Nephron progenitor cell (in vitro differentiated cells): ENCODE measurements around the gene TBC1D19.

Source experiments
- DNase-seq: peaks from one replicate; pipeline ENCODE4 v3.0.0; 2021
- H3K27ac Mint-ChIP-seq: 2 replicates; pipeline ENCODE4 v1.8.0; 2021; ENCODE audit warnings: mild to moderate bottlenecking, moderate library complexity, mixed read lengths
- H3K27me3 Mint-ChIP-seq: 2 replicates; pipeline ENCODE4 v1.8.0; 2021; ENCODE audit warnings: mild to moderate bottlenecking, low read depth, mixed read lengths; ENCODE audit not compliant: poor library complexity
- H3K36me3 Mint-ChIP-seq: 2 replicates; pipeline ENCODE4 v1.8.0; 2021; ENCODE audit warnings: low read depth, mixed read lengths
- H3K4me1 Mint-ChIP-seq: 2 replicates; pipeline ENCODE4 v1.8.0; 2021; ENCODE audit warnings: mixed read lengths
- H3K4me3 Mint-ChIP-seq: 2 replicates; pipeline ENCODE4 v1.8.0; 2021; ENCODE audit warnings: mild to moderate bottlenecking, moderate library complexity, mixed read lengths
- H3K9me3 Mint-ChIP-seq: 2 replicates; pipeline ENCODE4 v1.8.0; 2021; ENCODE audit warnings: mild to moderate bottlenecking, moderate library complexity, mixed read lengths
- TF ChIP-seq, protein P1 (sequence below): fragments of 200-600 bp; sonication (generic); IDR thresholded peaks from 2 replicates; pipeline ENCODE4 v1.5.0; 2021; ENCODE audit warnings: antibody characterized with exemption

Gene TBC1D19

DNA sequence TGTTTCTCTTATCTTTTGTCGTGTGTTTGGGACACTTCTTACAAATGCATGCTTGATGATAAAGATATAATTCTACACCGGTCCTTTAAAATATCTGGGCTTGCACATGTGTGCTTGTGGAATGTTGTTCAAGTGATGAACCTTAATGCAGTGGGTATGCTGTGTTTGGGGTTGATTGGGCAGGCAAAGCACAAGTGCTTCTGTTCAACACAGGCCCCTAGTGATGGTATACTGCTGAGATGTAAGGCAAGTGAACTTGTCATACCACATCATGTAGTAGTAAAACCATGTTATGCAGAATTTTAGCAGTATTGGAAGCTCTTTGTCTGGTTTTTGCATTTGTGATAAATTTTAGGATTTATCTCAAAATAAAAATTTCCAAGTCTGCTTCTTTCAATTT lies 23.9 kb downstream of the TBC1D19 start:
- Mint-ChIP-seq H3K4me1 (no peaks in the 10 kb centered on the region), H3K27ac (no peak overlapping the region), H3K36me3 (no peaks in the 10 kb centered on the region), H3K4me3 (no peak overlapping the region), H3K9me3 (peaks cover 3% of the 10 kb centered on the region), H3K27me3 (no peaks in the 10 kb centered on the region)
- no peak for DNase-seq
- TF ChIP-seq, protein P1, sequence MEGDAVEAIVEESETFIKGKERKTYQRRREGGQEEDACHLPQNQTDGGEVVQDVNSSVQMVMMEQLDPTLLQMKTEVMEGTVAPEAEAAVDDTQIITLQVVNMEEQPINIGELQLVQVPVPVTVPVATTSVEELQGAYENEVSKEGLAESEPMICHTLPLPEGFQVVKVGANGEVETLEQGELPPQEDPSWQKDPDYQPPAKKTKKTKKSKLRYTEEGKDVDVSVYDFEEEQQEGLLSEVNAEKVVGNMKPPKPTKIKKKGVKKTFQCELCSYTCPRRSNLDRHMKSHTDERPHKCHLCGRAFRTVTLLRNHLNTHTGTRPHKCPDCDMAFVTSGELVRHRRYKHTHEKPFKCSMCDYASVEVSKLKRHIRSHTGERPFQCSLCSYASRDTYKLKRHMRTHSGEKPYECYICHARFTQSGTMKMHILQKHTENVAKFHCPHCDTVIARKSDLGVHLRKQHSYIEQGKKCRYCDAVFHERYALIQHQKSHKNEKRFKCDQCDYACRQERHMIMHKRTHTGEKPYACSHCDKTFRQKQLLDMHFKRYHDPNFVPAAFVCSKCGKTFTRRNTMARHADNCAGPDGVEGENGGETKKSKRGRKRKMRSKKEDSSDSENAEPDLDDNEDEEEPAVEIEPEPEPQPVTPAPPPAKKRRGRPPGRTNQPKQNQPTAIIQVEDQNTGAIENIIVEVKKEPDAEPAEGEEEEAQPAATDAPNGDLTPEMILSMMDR, result no peak

DNA sequence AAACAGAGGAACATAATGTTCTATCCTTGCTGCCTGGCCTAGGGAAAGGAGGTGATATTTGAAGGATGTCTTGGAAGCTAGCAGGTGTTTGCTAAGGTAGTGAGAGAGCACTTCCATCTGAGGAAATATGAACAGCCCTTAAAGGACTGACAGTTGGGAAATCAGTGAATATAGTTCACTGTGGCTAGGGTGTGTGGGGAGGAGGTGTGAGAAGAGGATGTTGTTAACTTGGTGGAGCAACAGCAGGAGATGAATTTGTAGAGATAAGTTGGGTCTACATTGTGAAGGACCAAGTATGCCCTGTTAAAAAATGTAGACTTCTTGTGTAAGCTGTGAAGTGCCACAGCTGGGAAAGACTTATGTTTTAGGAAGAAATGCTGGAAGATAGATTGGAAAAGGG lies 25.5 kb downstream of the TBC1D19 start:
- no peaks in the 10 kb centered on the region for H3K27me3 Mint-ChIP-seq
- H3K4me3 Mint-ChIP-seq, result no peak overlapping the region
- no peaks in the 10 kb centered on the region for H3K36me3 Mint-ChIP-seq
- DNase-seq, result no peak
- H3K9me3 Mint-ChIP-seq, result peaks cover 2% of the 10 kb centered on the region
- H3K27ac Mint-ChIP-seq, result no peak overlapping the region
- H3K4me1 Mint-ChIP-seq, result no peaks in the 10 kb centered on the region
- TF ChIP-seq, protein P1, result no peak

DNA sequence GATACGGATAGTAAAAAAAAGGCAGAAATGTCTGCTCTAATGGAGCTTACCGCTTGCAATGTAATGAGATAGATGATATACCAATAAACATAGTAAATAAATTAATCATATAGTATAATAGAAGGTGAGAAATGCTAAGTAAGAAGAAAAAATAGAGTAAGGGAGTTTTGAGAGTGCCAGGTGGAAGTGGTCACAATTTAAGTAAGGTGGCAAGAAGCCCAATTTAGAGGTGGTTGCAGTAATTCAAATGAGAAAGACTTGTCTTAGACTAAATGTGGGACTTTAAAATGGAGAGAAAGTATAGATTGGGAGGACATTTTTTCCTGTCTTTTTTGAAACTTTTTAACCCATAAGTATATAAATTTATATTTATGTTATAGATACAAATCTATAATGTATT lies 26.0 kb downstream of the TBC1D19 start:
- no peak for DNase-seq
- no peaks in the 10 kb centered on the region for H3K27me3 Mint-ChIP-seq
- H3K36me3 Mint-ChIP-seq, result no peaks in the 10 kb centered on the region
- H3K27ac Mint-ChIP-seq, result no peak overlapping the region
- no peaks in the 10 kb centered on the region for H3K9me3 Mint-ChIP-seq
- no peaks in the 10 kb centered on the region for H3K4me1 Mint-ChIP-seq
- no peak overlapping the region for H3K4me3 Mint-ChIP-seq
- TF ChIP-seq, protein P1, result no peak

DNA sequence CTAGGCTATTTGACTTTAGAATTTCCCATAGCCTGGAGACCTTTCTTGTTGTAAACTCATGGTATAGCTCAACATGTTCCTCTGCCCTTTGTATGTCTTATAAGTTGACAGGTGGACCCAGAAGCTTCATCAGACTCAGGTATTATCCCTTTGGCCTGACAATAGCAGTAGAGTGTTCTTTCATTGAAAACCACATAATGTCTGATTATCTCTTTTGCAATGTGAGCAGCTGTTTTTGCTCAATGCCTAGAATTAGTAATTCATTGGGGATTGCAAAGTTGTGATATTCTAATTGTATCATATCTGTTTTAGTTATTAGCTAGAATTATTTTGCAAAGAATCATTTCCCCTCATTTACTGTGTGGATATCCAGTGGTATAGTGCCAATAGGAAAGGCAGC lies 27.5 kb downstream of the TBC1D19 start:
- DNase-seq, result no peak
- no peaks in the 10 kb centered on the region for H3K27me3 Mint-ChIP-seq
- H3K36me3 Mint-ChIP-seq, result peaks cover 4% of the 10 kb centered on the region
- no peak overlapping the region for H3K4me3 Mint-ChIP-seq
- H3K27ac Mint-ChIP-seq, result no peak overlapping the region
- H3K4me1 Mint-ChIP-seq, result no peaks in the 10 kb centered on the region
- H3K9me3 Mint-ChIP-seq, result no peaks in the 10 kb centered on the region
- TF ChIP-seq, protein P1, result no peak

DNA sequence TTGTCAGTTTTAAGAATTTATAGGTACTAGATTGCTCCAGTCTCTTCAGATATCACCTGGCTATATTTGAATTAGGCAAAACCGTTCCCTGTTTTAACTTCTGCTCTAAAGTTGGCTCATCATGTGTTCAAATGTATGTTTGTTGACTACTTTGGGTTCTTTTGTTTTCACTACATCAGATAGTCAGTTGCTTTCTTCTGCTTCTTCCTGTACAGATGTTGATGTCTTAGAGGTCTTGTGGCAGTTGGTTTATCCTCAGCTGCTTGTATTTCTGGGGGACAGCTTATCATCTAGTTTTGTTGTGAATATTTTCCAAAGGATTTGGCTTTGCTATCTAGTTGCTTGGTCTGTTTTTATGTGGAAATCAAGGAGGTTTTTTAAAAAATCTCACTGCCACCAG lies 28.0 kb downstream of the TBC1D19 start:
- no peaks in the 10 kb centered on the region for H3K9me3 Mint-ChIP-seq

DNA sequence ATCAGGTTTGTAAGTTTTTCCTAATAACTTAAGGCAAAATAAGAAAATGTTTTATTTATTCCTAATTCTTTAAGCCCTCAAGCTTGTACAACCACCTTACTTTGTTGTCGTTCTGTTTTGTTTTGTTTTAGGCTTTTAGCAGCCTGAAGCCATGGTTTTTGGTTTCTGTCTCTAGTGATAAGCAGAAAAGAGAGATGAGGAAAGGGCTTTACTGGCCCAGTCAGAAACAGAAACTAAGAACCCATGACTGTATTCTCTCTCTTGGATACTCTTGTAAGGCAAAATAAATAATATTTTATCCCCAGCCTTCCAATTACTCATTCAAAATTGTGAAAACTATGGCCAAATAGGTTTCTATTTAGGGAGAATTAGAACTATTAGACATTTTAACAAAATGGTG lies 29.4 kb downstream of the TBC1D19 start:
- no peaks in the 10 kb centered on the region for H3K9me3 Mint-ChIP-seq
- no peaks in the 10 kb centered on the region for H3K4me1 Mint-ChIP-seq
- H3K4me3 Mint-ChIP-seq, result no peak overlapping the region
- no peak overlapping the region for H3K27ac Mint-ChIP-seq
- H3K36me3 Mint-ChIP-seq, result peaks cover 9% of the 10 kb centered on the region
- DNase-seq, result no peak
- TF ChIP-seq, protein P1, result no peak
- no peaks in the 10 kb centered on the region for H3K27me3 Mint-ChIP-seq

More for the DNA sequence above, 28.0 kb downstream of the TBC1D19 start:
- no peak for DNase-seq
- H3K27me3 Mint-ChIP-seq, result no peaks in the 10 kb centered on the region
- H3K4me3 Mint-ChIP-seq, result no peak overlapping the region
- H3K27ac Mint-ChIP-seq, result no peak overlapping the region
- H3K4me1 Mint-ChIP-seq, result no peaks in the 10 kb centered on the region
- TF ChIP-seq, protein P1, result no peak
- H3K36me3 Mint-ChIP-seq, result peaks cover 5% of the 10 kb centered on the region
